Neural cell (in vitro differentiated cells): ENCODE data around the gene TMEM164.

Source experiments
- EP300 ChIP-seq: fragments of 450-650 bp; conservative IDR thresholded peaks from 2 replicates; pipeline ENCODE4 v1.6.1; 2014; ENCODE audit warnings: antibody characterized with exemption, mild to moderate bottlenecking, moderate library complexity; ENCODE audit not compliant: poor library complexity, severe bottlenecking
- POLR2AphosphoS5 ChIP-seq: IDR thresholded peaks from 2 replicates; pipeline ENCODE4 v1.6.1; 2012
- RAD21 ChIP-seq: fragments of 450-650 bp; conservative IDR thresholded peaks from 2 replicates; pipeline ENCODE4 v1.6.1; 2014; ENCODE audit warnings: antibody characterized with exemption, mild to moderate bottlenecking, moderate library complexity
- TF ChIP-seq, protein P1 (sequence below): IDR thresholded peaks from 2 replicates; pipeline ENCODE4 v1.6.1; 2012; ENCODE audit warnings: borderline replicate concordance
- TF ChIP-seq, protein P2 (sequence below): fragments of 450-650 bp; IDR thresholded peaks from 2 replicates; pipeline ENCODE4 v1.5.1; 2014; ENCODE audit warnings: antibody characterized with exemption, mild to moderate bottlenecking, moderate library complexity; ENCODE audit not compliant: poor library complexity, severe bottlenecking

DNA sequence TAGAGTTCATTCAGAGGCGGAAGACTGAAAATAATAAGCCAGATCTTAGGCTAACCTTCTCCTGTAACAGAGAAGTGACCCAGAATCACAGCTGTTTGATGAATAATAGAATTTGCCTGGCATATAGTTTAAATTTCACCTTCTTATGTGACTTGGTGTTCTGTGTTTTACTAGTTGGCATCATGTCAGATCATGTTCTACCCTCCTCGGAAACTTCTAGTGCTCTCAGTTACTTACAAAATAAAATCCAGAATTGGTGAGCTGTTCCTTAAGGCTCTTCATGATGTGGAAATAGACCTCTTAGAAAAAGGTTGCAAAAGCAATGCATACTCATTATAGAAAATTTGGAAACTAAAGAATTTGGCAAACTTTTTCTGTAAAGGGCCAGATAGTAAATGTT is 31.1 kb downstream of the TMEM164 start:
- TF ChIP-seq, protein P1, sequence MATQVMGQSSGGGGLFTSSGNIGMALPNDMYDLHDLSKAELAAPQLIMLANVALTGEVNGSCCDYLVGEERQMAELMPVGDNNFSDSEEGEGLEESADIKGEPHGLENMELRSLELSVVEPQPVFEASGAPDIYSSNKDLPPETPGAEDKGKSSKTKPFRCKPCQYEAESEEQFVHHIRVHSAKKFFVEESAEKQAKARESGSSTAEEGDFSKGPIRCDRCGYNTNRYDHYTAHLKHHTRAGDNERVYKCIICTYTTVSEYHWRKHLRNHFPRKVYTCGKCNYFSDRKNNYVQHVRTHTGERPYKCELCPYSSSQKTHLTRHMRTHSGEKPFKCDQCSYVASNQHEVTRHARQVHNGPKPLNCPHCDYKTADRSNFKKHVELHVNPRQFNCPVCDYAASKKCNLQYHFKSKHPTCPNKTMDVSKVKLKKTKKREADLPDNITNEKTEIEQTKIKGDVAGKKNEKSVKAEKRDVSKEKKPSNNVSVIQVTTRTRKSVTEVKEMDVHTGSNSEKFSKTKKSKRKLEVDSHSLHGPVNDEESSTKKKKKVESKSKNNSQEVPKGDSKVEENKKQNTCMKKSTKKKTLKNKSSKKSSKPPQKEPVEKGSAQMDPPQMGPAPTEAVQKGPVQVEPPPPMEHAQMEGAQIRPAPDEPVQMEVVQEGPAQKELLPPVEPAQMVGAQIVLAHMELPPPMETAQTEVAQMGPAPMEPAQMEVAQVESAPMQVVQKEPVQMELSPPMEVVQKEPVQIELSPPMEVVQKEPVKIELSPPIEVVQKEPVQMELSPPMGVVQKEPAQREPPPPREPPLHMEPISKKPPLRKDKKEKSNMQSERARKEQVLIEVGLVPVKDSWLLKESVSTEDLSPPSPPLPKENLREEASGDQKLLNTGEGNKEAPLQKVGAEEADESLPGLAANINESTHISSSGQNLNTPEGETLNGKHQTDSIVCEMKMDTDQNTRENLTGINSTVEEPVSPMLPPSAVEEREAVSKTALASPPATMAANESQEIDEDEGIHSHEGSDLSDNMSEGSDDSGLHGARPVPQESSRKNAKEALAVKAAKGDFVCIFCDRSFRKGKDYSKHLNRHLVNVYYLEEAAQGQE, result no peak
- TF ChIP-seq EP300 (no peak), RAD21 (no peak), POLR2AphosphoS5 (no peak)
- TF ChIP-seq, protein P2, sequence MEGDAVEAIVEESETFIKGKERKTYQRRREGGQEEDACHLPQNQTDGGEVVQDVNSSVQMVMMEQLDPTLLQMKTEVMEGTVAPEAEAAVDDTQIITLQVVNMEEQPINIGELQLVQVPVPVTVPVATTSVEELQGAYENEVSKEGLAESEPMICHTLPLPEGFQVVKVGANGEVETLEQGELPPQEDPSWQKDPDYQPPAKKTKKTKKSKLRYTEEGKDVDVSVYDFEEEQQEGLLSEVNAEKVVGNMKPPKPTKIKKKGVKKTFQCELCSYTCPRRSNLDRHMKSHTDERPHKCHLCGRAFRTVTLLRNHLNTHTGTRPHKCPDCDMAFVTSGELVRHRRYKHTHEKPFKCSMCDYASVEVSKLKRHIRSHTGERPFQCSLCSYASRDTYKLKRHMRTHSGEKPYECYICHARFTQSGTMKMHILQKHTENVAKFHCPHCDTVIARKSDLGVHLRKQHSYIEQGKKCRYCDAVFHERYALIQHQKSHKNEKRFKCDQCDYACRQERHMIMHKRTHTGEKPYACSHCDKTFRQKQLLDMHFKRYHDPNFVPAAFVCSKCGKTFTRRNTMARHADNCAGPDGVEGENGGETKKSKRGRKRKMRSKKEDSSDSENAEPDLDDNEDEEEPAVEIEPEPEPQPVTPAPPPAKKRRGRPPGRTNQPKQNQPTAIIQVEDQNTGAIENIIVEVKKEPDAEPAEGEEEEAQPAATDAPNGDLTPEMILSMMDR, result no peak
